DLD1 (cell line): ENCODE measurements around the gene TMEM164.
"Not testable (repeated sequence)": the region's sequence is repeated elsewhere in the genome, so short reads cannot be mapped to it uniquely, and the experiment has no call there.

Experiments
- in situ Hi-C: cut with HindIII; loops from 2 replicates; pipeline ENCODE4 v1.10.0; 2017; ENCODE audit warnings: low sequenced_read_pairs

The TMEM164 gene

GRCh38 chrX:110002300-110003166, at the start of gene TMEM164:
Gene TMEM164 (plus strand): TSS chrX:110003114. CDS start chrX:110003775, 661 bp downstream.
- in situ Hi-C loops: no loop called here

GRCh38 chrX:109954333-109954732, 48.6 kb upstream of the TMEM164 start:
- in situ Hi-C loops: no loop called here

GRCh38 chrX:109954955-109955354, 48.0 kb upstream of the TMEM164 start:
- in situ Hi-C loops: no loop called here

- in situ Hi-C loops: no loop called here
Measured at GRCh38 chrX:109958266-109958665, 44.6 kb upstream of the TMEM164 start.

- in situ Hi-C loops: no loop called here
Measured at GRCh38 chrX:109959356-109959871, 43.5 kb upstream of the TMEM164 start.

GRCh38 chrX:109964390-109964789, 38.5 kb upstream of the TMEM164 start:
- in situ Hi-C loops: no loop called here

- in situ Hi-C loops: no loop called here
Measured at GRCh38 chrX:109966246-109966645, 36.7 kb upstream of the TMEM164 start.

- in situ Hi-C loops: no loop called here
Measured at GRCh38 chrX:109967156-109967555, 35.8 kb upstream of the TMEM164 start.

- in situ Hi-C loops: not testable (repeated sequence)
Measured at GRCh38 chrX:109970841-109971240, 32.1 kb upstream of the TMEM164 start.

- in situ Hi-C loops: no loop called here
Measured at GRCh38 chrX:109974906-109975655, 27.8 kb upstream of the TMEM164 start.

GRCh38 chrX:109985210-109985609, 17.7 kb upstream of the TMEM164 start:
- in situ Hi-C loops: not testable (repeated sequence)

- in situ Hi-C loops: no loop called here
Measured at GRCh38 chrX:109987884-109988283, 15.0 kb upstream of the TMEM164 start.

- in situ Hi-C loops: no loop called here
Measured at GRCh38 chrX:109990582-109991276, 12.2 kb upstream of the TMEM164 start.

GRCh38 chrX:109992203-109992602, 10.7 kb upstream of the TMEM164 start:
- in situ Hi-C loops: no loop called here

- in situ Hi-C loops: no loop called here
Measured at GRCh38 chrX:109995155-109995554, 7.8 kb upstream of the TMEM164 start.

GRCh38 chrX:109997786-109998452, 5.0 kb upstream of the TMEM164 start:
- in situ Hi-C loops: no loop called here

GRCh38 chrX:110000000-110000399, 2.9 kb upstream of the TMEM164 start:
- in situ Hi-C loops: no loop called here

GRCh38 chrX:110000847-110001713, 1.8 kb upstream of the TMEM164 start:
- in situ Hi-C loops: no loop called here

GRCh38 chrX:110001740-110002299, 1.1 kb upstream of the TMEM164 start:
- in situ Hi-C loops: no loop called here
